ENCODE results near the gene RPRD1A. TPM values are rescaled to one million over a fixed set of nuclear protein-coding genes. Genes with fewer than 3 reads are reported as not detected.
"Not testable (repeated sequence)": the region's sequence is repeated elsewhere in the genome, so short reads cannot be mapped to it uniquely, and the experiment has no call there.

RPRD1A gene
- total and polyA plus RNA-seq, 2 donors from 2014 or later, result 25.9 to 42.4 TPM

DNA sequence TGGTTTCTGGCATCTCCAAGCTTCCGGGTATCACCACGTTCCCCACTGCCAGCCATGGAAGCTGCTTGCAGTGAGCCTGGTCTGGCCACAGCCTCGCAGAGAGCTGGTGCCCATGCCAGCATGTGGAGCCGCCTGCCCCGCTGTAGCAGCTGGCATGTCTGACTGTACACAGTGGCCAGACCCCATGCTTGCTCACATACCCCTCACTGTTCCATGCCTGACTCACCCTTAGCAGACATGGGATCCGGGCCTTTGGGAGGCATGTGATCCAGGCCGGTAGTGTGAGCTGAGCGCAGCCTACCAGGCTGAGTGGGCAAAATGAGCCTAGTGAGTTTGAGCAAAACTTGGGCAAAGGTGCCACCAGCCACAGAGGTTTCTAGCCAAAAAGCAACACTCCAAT lies 18.8 kb upstream of the RPRD1A start:
- TF ChIP-seq, protein P1, sequence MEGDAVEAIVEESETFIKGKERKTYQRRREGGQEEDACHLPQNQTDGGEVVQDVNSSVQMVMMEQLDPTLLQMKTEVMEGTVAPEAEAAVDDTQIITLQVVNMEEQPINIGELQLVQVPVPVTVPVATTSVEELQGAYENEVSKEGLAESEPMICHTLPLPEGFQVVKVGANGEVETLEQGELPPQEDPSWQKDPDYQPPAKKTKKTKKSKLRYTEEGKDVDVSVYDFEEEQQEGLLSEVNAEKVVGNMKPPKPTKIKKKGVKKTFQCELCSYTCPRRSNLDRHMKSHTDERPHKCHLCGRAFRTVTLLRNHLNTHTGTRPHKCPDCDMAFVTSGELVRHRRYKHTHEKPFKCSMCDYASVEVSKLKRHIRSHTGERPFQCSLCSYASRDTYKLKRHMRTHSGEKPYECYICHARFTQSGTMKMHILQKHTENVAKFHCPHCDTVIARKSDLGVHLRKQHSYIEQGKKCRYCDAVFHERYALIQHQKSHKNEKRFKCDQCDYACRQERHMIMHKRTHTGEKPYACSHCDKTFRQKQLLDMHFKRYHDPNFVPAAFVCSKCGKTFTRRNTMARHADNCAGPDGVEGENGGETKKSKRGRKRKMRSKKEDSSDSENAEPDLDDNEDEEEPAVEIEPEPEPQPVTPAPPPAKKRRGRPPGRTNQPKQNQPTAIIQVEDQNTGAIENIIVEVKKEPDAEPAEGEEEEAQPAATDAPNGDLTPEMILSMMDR (IDR thresholded peaks at IDR 0.05; ENCODE audit: borderline replicate concordance, extremely low read depth, insufficient read depth), result no peak

DNA sequence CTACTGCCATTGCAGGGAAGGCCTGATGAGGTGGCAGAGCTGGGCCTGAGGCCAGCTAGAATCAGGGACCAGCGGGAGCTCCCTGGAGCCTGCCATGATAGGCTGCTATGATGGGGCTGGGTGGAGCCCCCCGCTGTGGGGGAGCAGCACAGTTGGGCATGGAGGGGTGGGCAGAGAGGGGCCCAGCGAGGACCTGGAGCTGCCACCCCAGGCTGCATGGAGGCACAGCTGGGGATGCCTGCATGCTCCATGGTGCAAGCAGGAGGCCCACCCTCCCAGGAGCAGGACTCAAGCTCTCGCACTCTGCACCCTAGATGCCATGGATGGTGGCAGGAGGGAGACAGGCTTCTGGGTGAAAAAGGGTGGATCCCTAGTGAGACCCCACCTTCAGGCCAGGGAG lies 17.8 kb upstream of the RPRD1A start:
- FAIRE-seq, result no peak
- intact Hi-C loops (cut with DNase I), result no loop called here
- DNase-seq, result no peak

More for the DNA sequence above, 18.8 kb upstream of the RPRD1A start:
- no peaks in the 10 kb centered on the region for H3K9me3 ChIP-seq (ENCODE audit: control insufficient read depth in 2 of 3, insufficient read depth in 1 of 3, low read length in 3 of 3)
- H3K4me3 ChIP-seq (ENCODE audit: low read length in 3 of 3), result no peak overlapping the region
- no peaks in the 10 kb centered on the region for H3K4me1 ChIP-seq (ENCODE audit: control insufficient read depth in 2 of 3, insufficient read depth in 2 of 3, low read depth in 1 of 3, low read length in 3 of 3)
- DNase-seq (no peak), FAIRE-seq (no peak)
- no peak overlapping the region for H3K27ac ChIP-seq (ENCODE audit: low read depth in 2 of 2, low read length in 2 of 2)
- no peaks in the 10 kb centered on the region for H3K27me3 ChIP-seq (ENCODE audit: control insufficient read depth, insufficient read depth, low read length)
- intact Hi-C loops (cut with DNase I), result no loop called here
- H3K36me3 ChIP-seq (ENCODE audit: control insufficient read depth in 2 of 3, insufficient read depth in 3 of 3, low read length in 3 of 3), result no peaks in the 10 kb centered on the region
- no peak overlapping the region for H3K9ac ChIP-seq (ENCODE audit: low read length in 3 of 3)

DNA sequence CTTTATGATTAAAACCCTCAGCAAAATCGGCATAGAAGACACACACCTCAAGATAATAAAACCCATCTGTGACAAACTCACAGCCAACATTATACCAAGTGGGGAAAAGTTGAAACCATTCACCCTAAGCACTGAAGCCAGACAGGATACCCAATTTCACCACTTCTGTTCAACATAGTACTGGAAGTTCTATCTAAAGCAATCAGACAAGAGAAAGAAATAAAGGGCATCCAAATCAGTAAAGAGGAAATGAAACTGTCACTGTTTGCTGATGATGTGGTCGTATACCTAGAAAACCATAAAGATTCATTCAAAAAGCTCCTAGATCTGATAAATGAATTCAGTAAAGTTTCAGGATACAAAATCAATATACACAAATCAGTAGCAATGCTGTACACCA lies 16.4 kb upstream of the RPRD1A start:
- no peak for FAIRE-seq
- TF ChIP-seq, protein P1 (IDR thresholded peaks at IDR 0.05; ENCODE audit: borderline replicate concordance, extremely low read depth, insufficient read depth), result no peak
- intact Hi-C loops (cut with DNase I), result no loop called here

More for the DNA sequence above, 17.8 kb upstream of the RPRD1A start:
- TF ChIP-seq, protein P1 (IDR thresholded peaks at IDR 0.05; ENCODE audit: borderline replicate concordance, extremely low read depth, insufficient read depth), result no peak
- Histone ChIP-seq H3K27me3 (ENCODE audit: control insufficient read depth, insufficient read depth, low read length) (no peaks in the 10 kb centered on the region), H3K27ac (ENCODE audit: low read depth in 2 of 2, low read length in 2 of 2) (no peak overlapping the region), H3K36me3 (ENCODE audit: control insufficient read depth in 2 of 3, insufficient read depth in 3 of 3, low read length in 3 of 3) (no peaks in the 10 kb centered on the region), H3K4me1 (ENCODE audit: control insufficient read depth in 2 of 3, insufficient read depth in 2 of 3, low read depth in 1 of 3, low read length in 3 of 3) (no peaks in the 10 kb centered on the region), H3K9me3 (ENCODE audit: control insufficient read depth in 2 of 3, insufficient read depth in 1 of 3, low read length in 3 of 3) (no peaks in the 10 kb centered on the region), H3K9ac (ENCODE audit: low read length in 3 of 3) (no peak overlapping the region), H3K4me3 (ENCODE audit: low read length in 3 of 3) (no peak overlapping the region)

DNA sequence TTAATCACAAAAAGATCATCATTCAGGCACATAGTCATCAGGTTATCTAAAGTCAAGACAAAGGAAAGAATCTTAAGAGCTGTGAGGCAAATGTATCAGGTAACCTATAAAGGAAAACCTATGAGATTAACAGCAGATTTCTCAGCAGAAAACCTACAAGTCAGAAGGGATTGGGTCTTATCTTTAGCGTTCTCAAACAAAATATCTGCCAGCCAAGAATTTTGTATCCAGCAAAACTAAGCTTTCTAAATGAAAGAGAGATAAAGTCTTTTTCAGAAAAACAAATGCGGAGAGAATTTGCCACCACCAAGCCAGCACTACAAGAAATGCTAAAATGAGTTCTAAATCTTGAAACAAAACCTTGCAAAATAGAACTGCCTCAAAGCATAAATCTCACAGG lies 13.8 kb upstream of the RPRD1A start:
- H3K27ac ChIP-seq (ENCODE audit: low read depth in 2 of 2, low read length in 2 of 2); H3K9me3 ChIP-seq (ENCODE audit: control insufficient read depth in 2 of 3, insufficient read depth in 1 of 3, low read length in 3 of 3); DNase-seq; intact Hi-C loops (cut with DNase I); H3K9ac ChIP-seq (ENCODE audit: low read length in 3 of 3); FAIRE-seq; H3K27me3 ChIP-seq (ENCODE audit: control insufficient read depth, insufficient read depth, low read length); H3K36me3 ChIP-seq (ENCODE audit: control insufficient read depth in 2 of 3, insufficient read depth in 3 of 3, low read length in 3 of 3); H3K4me1 ChIP-seq (ENCODE audit: control insufficient read depth in 2 of 3, insufficient read depth in 2 of 3, low read depth in 1 of 3, low read length in 3 of 3); H3K4me3 ChIP-seq (ENCODE audit: low read length in 3 of 3): not testable (repeated sequence)

More for the DNA sequence above, 16.4 kb upstream of the RPRD1A start:
- H3K9me3 ChIP-seq (ENCODE audit: control insufficient read depth in 2 of 3, insufficient read depth in 1 of 3, low read length in 3 of 3), result no peaks in the 10 kb centered on the region
- H3K4me1 ChIP-seq (ENCODE audit: control insufficient read depth in 2 of 3, insufficient read depth in 2 of 3, low read depth in 1 of 3, low read length in 3 of 3), result no peaks in the 10 kb centered on the region
- no peak overlapping the region for H3K4me3 ChIP-seq (ENCODE audit: low read length in 3 of 3)
- no peaks in the 10 kb centered on the region for H3K36me3 ChIP-seq (ENCODE audit: control insufficient read depth in 2 of 3, insufficient read depth in 3 of 3, low read length in 3 of 3)
- DNase-seq, result no peak
- no peak overlapping the region for H3K27ac ChIP-seq (ENCODE audit: low read depth in 2 of 2, low read length in 2 of 2)
- H3K9ac ChIP-seq (ENCODE audit: low read length in 3 of 3), result no peak overlapping the region
- H3K27me3 ChIP-seq (ENCODE audit: control insufficient read depth, insufficient read depth, low read length), result no peaks in the 10 kb centered on the region
